Neural cell (in vitro differentiated cells): ENCODE results near the gene RPL36. TPM values are rescaled to one million over a fixed set of nuclear protein-coding genes. Genes with fewer than 3 reads are reported as not detected.

Experiments used
- H2AFZ ChIP-seq: fragments of 200-600, 300-800 bp; sonication (generic), shearing (Covaris generic); 2 replicates; pipeline ENCODE4 v1.6.0; 2014; ENCODE audit warnings: low read depth, mild to moderate bottlenecking, antibody characterized with exemption, low read length, moderate library complexity
- H3F3A ChIP-seq: fragments of 200-600 bp; shearing (Covaris generic); 2 replicates; pipeline ENCODE4 v1.6.1; 2016; ENCODE audit warnings: mild to moderate bottlenecking, moderate library complexity, mixed read lengths, antibody characterized with exemption, low read length; ENCODE audit not compliant: insufficient read depth, poor library complexity, severe bottlenecking
- H3K27ac ChIP-seq: fragments of 200-600, 300-800 bp; sonication (generic), shearing (Covaris generic); 2 replicates; pipeline ENCODE4 v1.5.1; 2014; ENCODE audit warnings: mild to moderate bottlenecking, low read length, moderate library complexity
- H3K27me3 ChIP-seq: fragments of 300-800, 200-600 bp; sonication (generic), shearing (Covaris generic); 2 replicates; pipeline ENCODE4 v1.6.0; 2014; ENCODE audit warnings: mild to moderate bottlenecking, low read depth, low read length, moderate library complexity; ENCODE audit not compliant: insufficient read depth
- H3K36me3 ChIP-seq: fragments of 300-800, 200-600 bp; sonication (generic), shearing (Covaris generic); 2 replicates; pipeline ENCODE4 v1.5.1; 2014; ENCODE audit warnings: mild to moderate bottlenecking, antibody characterized with exemption, low read length, moderate library complexity; ENCODE audit not compliant: insufficient read depth
- H3K4me2 ChIP-seq: fragments of 300-800, 200-600 bp; sonication (generic), shearing (Covaris generic); 2 replicates; pipeline ENCODE4 v1.6.0; 2014; ENCODE audit warnings: mild to moderate bottlenecking, low read length
- H3K4me3 ChIP-seq: fragments of 300-800, 200-600 bp; sonication (generic), shearing (Covaris generic); 2 replicates; pipeline ENCODE4 v1.5.1; 2014; ENCODE audit warnings: mild to moderate bottlenecking, low read length, moderate library complexity
- H3K79me2 ChIP-seq: fragments of 200-600 bp; shearing (Covaris generic); replicated peaks from 2 replicates; pipeline ENCODE4 v1.6.0; 2014; ENCODE audit warnings: mild to moderate bottlenecking, low read length, moderate library complexity; ENCODE audit not compliant: insufficient read depth
- H3K9ac ChIP-seq: fragments of 300-800, 200-600 bp; sonication (generic), shearing (Covaris generic); 2 replicates; pipeline ENCODE4 v1.6.1; 2016; ENCODE audit warnings: mild to moderate bottlenecking, low read length, mixed read lengths
- H3K9me2 ChIP-seq: fragments of 200-600 bp; shearing (Covaris generic); 2 replicates; pipeline ENCODE4 v1.6.1; 2016; ENCODE audit warnings: mild to moderate bottlenecking, low read length, mixed read lengths; ENCODE audit not compliant: insufficient read depth
- H3K9me3 ChIP-seq: fragments of 200-600, 300-800 bp; sonication (generic), shearing (Covaris generic); 2 replicates; pipeline ENCODE4 v1.6.1; 2016; ENCODE audit warnings: mild to moderate bottlenecking, mixed run types, low read length, moderate library complexity, mixed read lengths
- H4K20me1 ChIP-seq: fragments of 200-600 bp; shearing (Covaris generic); 2 replicates; pipeline ENCODE4 v1.6.1; 2016; ENCODE audit warnings: mild to moderate bottlenecking, mixed run types; ENCODE audit not compliant: insufficient read depth
- EP300 ChIP-seq: fragments of 450-650 bp; conservative IDR thresholded peaks from 2 replicates; pipeline ENCODE4 v1.6.1; 2014; ENCODE audit warnings: antibody characterized with exemption, mild to moderate bottlenecking, moderate library complexity; ENCODE audit not compliant: poor library complexity, severe bottlenecking
- EZH2 ChIP-seq: fragments of 200-600, 300-800 bp; shearing (Covaris generic), sonication (generic); IDR thresholded peaks from 2 replicates; pipeline ENCODE4 v1.6.1; 2014; ENCODE audit warnings: antibody characterized with exemption, low read length, borderline replicate concordance, mild to moderate bottlenecking; ENCODE audit not compliant: insufficient read depth, poor library complexity, severe bottlenecking
- MXI1 ChIP-seq: fragments of 450-650 bp; conservative IDR thresholded peaks from 2 replicates; pipeline ENCODE4 v1.6.1; 2014; ENCODE audit warnings: antibody characterized with exemption, mild to moderate bottlenecking; ENCODE audit not compliant: poor library complexity, severe bottlenecking
- POLR2AphosphoS5 ChIP-seq: IDR thresholded peaks from 2 replicates; pipeline ENCODE4 v1.6.1; 2012
- RAD21 ChIP-seq: fragments of 450-650 bp; conservative IDR thresholded peaks from 2 replicates; pipeline ENCODE4 v1.6.1; 2014; ENCODE audit warnings: antibody characterized with exemption, mild to moderate bottlenecking, moderate library complexity
- SMC3 ChIP-seq: fragments of 450-650 bp; conservative IDR thresholded peaks from 2 replicates; pipeline ENCODE4 v1.6.1; 2014; ENCODE audit warnings: antibody characterized with exemption, mild to moderate bottlenecking, moderate library complexity; ENCODE audit not compliant: poor library complexity
- TAF1 ChIP-seq: IDR thresholded peaks from 2 replicates; pipeline ENCODE4 v1.6.1; 2012; ENCODE audit warnings: low read depth
- polyA plus RNA-seq: library from polyadenylated mRNA; depleted of rRNA; stranded (reverse); fragments of >200 nt; gene quantifications from 2 replicates; pipeline ENCODE4 v1.2.3, GENCODE V29; 2014
- TF ChIP-seq, protein P1 (sequence below): fragments of 450-650 bp; IDR thresholded peaks from 2 replicates; pipeline ENCODE4 v1.5.1; 2014; ENCODE audit warnings: antibody characterized with exemption, mild to moderate bottlenecking, moderate library complexity; ENCODE audit not compliant: poor library complexity, severe bottlenecking
- TF ChIP-seq, protein P2 (sequence below): IDR thresholded peaks from 2 replicates; pipeline ENCODE4 v1.6.1; 2012; ENCODE audit warnings: borderline replicate concordance

Gene RPL36
- polyA plus RNA-seq, 1 donor from 2014 or later, result 358 TPM

DNA sequence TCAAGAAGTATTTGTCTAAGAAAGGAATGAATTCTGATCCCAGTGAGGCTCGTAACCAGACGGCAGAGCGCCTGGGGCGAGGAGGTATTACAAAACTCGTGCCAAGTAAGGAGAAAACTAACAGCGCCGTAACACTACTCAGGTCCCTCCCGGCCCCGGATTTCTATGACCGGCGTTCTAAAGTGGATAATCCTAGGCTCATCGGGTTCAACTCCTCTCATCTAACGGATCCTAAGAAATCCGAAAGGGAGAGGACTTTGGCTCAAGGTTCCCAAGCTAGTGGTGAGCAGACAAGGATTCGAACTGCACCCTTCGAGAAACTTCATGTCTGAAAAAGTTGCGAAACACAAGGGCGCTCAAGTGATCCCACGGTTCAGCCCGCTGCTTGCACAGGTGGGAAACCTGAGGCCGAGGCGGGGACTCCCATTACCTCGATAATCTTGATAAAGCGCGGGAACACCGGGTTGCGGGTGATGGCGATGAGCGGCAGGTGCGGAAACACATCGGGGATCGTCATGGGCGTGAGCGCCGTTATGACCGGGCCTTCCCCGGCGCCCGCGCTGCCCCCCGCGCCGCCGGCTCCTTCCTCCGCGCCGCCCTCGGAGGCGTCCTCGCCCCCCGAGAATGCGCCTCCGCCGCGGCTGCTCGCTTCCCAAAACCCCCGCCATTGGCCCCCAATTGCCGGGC lies 29.3 kb downstream of the RPL36 start:
- H3K27ac ChIP-seq, result peak overlapping the region; percentile 78
- H3K36me3 ChIP-seq, result no peaks in the 10 kb centered on the region
- peak overlapping the region; percentile 51 for H2AFZ ChIP-seq
- peak overlapping the region; percentile 35 for H3K4me2 ChIP-seq
- H3F3A ChIP-seq, result no peaks in the 10 kb centered on the region
- H3K4me3 ChIP-seq, result peak overlapping the region; percentile 68
- no peaks in the 10 kb centered on the region for H3K9me2 ChIP-seq
- peak overlapping the region; percentile 75 for H3K9ac ChIP-seq
- TF ChIP-seq TAF1 (no peak), POLR2AphosphoS5 (no peak)
- H3K27me3 ChIP-seq, result no peaks in the 10 kb centered on the region
- peaks cover 24% of the 10 kb centered on the region for H3K79me2 ChIP-seq
- H3K9me3 ChIP-seq, result no peaks in the 10 kb centered on the region
- H4K20me1 ChIP-seq, result no peaks in the 10 kb centered on the region

DNA sequence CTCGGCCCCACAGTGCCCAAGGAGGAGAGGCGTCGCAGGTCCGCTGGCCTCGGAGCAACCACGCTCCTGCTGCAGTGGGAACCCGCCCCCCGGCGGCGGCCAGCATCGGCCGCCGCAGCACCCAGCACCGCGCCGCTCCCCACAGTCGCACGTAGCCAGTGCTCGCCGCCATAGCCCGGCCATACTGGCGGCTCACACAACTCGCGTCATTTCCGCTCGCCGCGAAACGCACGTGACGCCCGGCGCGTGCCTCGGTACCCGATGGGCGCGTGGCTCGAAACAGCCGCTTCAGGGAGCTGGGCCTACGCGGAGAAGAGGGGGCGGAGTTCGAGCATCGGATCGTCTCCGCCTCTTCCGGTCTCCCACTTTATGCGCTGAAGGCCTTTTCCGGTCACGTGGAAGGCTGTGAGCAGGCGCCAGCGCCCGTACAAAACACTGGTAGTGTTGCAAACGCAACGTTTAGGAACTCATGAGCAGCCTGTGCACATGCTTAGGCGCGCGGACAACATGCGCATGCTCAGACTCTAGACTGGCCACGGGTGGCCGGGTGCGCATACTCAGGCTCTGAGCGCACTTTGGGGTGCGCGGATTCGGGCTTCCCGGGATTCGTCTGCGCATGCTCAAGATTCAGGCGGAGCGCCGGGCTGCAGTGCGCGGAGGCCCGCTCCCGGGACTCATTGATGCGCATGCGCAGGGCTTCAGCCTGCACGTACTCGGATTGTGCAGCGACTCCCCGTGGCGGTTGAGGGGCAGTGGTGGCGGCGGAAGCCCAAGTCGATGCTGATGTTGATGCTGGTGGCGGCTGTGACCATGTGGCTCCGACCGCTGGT lies 30.1 kb downstream of the RPL36 start, which contains the start of the genes CATSPERD and LONP1:
Gene CATSPERD (plus strand): TSS at position 677 of the 830 bp plus-strand sequence. CDS start 101 bp downstream, at position 778.
Gene LONP1 (minus strand): TSS at position 186 of the 830 bp plus-strand sequence. CDS start 14 bp downstream, at position 172.
- Histone ChIP-seq H3F3A (no peaks in the 10 kb centered on the region), H3K27me3 (no peaks in the 10 kb centered on the region), H3K36me3 (no peaks in the 10 kb centered on the region), H3K9me3 (no peaks in the 10 kb centered on the region), H4K20me1 (no peaks in the 10 kb centered on the region), H3K27ac (peak within 1 kb of the TSS; percentile 78), H3K79me2 (peaks cover 24% of the 10 kb centered on the region), H3K9ac (peak within 1 kb of the TSS; percentile 75), H3K9me2 (no peaks in the 10 kb centered on the region), H2AFZ (peak within 1 kb of the TSS; percentile 65), H3K4me2 (peak within 1 kb of the TSS; percentile 38), H3K4me3 (peak within 1 kb of the TSS; percentile 68)
- peak; percentile 74 for TF ChIP-seq TAF1
- TF ChIP-seq EZH2, result no peak
- peak; percentile 99 for TF ChIP-seq MXI1
- TF ChIP-seq SMC3, result peak; percentile 71
- TF ChIP-seq, protein P1, sequence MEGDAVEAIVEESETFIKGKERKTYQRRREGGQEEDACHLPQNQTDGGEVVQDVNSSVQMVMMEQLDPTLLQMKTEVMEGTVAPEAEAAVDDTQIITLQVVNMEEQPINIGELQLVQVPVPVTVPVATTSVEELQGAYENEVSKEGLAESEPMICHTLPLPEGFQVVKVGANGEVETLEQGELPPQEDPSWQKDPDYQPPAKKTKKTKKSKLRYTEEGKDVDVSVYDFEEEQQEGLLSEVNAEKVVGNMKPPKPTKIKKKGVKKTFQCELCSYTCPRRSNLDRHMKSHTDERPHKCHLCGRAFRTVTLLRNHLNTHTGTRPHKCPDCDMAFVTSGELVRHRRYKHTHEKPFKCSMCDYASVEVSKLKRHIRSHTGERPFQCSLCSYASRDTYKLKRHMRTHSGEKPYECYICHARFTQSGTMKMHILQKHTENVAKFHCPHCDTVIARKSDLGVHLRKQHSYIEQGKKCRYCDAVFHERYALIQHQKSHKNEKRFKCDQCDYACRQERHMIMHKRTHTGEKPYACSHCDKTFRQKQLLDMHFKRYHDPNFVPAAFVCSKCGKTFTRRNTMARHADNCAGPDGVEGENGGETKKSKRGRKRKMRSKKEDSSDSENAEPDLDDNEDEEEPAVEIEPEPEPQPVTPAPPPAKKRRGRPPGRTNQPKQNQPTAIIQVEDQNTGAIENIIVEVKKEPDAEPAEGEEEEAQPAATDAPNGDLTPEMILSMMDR, result peak; percentile 99
- TF ChIP-seq EP300, result peak; percentile 58
- TF ChIP-seq, protein P2, sequence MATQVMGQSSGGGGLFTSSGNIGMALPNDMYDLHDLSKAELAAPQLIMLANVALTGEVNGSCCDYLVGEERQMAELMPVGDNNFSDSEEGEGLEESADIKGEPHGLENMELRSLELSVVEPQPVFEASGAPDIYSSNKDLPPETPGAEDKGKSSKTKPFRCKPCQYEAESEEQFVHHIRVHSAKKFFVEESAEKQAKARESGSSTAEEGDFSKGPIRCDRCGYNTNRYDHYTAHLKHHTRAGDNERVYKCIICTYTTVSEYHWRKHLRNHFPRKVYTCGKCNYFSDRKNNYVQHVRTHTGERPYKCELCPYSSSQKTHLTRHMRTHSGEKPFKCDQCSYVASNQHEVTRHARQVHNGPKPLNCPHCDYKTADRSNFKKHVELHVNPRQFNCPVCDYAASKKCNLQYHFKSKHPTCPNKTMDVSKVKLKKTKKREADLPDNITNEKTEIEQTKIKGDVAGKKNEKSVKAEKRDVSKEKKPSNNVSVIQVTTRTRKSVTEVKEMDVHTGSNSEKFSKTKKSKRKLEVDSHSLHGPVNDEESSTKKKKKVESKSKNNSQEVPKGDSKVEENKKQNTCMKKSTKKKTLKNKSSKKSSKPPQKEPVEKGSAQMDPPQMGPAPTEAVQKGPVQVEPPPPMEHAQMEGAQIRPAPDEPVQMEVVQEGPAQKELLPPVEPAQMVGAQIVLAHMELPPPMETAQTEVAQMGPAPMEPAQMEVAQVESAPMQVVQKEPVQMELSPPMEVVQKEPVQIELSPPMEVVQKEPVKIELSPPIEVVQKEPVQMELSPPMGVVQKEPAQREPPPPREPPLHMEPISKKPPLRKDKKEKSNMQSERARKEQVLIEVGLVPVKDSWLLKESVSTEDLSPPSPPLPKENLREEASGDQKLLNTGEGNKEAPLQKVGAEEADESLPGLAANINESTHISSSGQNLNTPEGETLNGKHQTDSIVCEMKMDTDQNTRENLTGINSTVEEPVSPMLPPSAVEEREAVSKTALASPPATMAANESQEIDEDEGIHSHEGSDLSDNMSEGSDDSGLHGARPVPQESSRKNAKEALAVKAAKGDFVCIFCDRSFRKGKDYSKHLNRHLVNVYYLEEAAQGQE, result peak; percentile 83
- TF ChIP-seq RAD21, result peak; percentile 58
- TF ChIP-seq POLR2AphosphoS5, result peak; percentile 83
